Measurements from ENCODE around the gene CD80.

Gene CD80

DNA sequence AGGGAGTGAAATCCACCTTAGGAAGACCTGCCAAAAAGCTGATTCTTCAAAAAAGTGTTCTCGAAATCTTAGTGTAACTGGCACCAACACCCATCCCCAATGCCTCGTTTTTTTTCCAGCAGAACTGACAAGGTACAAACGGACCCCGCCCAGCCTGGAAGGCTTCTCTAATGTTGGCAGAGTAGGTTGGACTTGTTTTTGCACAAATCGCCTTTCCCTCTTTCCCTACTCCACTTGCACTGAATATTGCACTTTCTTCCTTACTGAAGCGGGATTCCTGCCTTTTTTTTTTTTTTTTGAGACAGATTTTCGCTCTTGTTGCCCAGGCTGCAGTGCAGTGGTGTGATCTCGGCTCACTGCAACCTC is 61.6 kb downstream of the CD80 start:
- DNase-seq (ENCODE audit: low read depth in 2 of 2): no peak

- no peak for DNase-seq (ENCODE audit: low read depth in 2 of 2)
Measured at GRCh38 chr3:119494597-119494996, 64.8 kb downstream of the CD80 start.

DNA sequence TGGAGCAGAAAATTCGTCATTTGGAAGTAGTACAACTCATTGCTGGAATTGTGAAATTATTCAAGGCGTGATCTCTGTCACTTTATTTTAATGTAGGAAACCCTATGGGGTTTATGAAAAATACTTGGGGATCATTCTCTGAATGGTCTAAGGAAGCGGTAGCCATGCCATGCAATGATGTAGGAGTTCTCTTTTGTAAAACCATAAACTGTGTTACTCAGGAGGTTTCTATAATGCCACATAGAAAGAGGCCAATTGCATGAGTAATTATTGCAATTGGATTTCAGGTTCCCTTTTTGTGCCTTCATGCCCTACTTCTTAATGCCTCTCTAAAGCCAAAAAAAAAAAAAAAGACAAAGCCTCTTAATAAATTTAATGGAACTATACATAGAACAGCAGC is 66.6 kb downstream of the CD80 start:
- no peak for DNase-seq (ENCODE audit: low read depth in 2 of 2)

DNA sequence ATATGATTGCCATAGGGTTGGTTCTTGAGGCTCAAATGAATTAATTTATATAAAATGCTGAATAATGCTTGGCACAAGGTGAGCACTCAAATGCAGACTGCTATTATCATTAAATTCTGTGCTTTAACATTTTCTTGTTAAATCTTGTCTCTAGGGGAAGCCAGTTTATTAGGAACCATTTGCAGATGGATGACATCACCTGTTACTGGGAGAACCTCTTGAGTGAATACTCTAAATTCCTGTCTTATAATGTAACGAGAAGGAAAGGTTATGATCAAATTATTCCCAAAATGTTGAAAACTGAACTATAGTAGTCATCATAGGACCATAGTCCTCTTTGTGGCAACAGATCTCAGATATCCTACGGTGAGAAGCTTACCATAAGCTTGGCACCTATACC is 67.3 kb downstream of the CD80 start:
- no peak for DNase-seq (ENCODE audit: low read depth in 2 of 2)

GRCh38 chr3:119490153-119490552 is 69.3 kb downstream of the CD80 start:
- DNase-seq (ENCODE audit: low read depth in 2 of 2): no peak

DNA sequence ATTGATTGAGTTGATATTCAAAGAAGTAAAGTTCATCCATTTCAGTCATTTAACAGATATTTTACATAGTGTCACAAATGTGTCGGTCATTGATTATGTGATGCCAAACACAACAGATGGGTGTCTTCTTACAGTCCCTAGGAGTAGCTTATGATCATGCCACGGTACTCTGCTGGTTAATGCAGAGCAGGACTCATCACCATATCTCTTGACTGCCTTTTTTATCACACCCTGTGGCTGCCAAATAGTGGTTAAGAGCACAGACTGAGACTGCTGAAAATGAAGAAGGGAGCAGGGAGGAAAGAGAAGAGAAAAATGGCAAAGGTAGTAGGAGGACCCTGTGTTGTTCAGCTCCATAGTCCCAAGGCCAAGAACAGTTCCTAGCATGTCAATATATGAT is 73.9 kb downstream of the CD80 start:
- DNase-seq (ENCODE audit: low read depth in 2 of 2): no peak

GRCh38 chr3:119483101-119483500 is 76.3 kb downstream of the CD80 start:
- DNase-seq (ENCODE audit: low read depth in 2 of 2): no peak

GRCh38 chr3:119481079-119481478 is 78.3 kb downstream of the CD80 start:
- DNase-seq (ENCODE audit: low read depth in 2 of 2): no peak
